22Rv1 (cell line): ENCODE measurements around the gene TRIM17.

Experiments used
- H3K27ac ChIP-seq: fragments of 450-650 bp; 2 replicates; pipeline ENCODE4 v1.5.1; 2017
- ZFX ChIP-seq: fragments of 450-650 bp; IDR thresholded peaks from 2 replicates; pipeline ENCODE4 v1.6.1; 2017; ENCODE audit warnings: antibody characterized with exemption, borderline replicate concordance
- TF ChIP-seq, protein P1 (sequence below): fragments of 450-650 bp; IDR thresholded peaks from 2 replicates; pipeline ENCODE4 v1.5.1; 2017; ENCODE audit warnings: mild to moderate bottlenecking

The TRIM17 gene

GRCh38 chr1:228369608-228370438 is 46.8 kb downstream of the TRIM17 start:
- H3K27ac ChIP-seq: no peak overlapping the region
- no peak for TF ChIP-seq ZFX
- TF ChIP-seq, protein P1, sequence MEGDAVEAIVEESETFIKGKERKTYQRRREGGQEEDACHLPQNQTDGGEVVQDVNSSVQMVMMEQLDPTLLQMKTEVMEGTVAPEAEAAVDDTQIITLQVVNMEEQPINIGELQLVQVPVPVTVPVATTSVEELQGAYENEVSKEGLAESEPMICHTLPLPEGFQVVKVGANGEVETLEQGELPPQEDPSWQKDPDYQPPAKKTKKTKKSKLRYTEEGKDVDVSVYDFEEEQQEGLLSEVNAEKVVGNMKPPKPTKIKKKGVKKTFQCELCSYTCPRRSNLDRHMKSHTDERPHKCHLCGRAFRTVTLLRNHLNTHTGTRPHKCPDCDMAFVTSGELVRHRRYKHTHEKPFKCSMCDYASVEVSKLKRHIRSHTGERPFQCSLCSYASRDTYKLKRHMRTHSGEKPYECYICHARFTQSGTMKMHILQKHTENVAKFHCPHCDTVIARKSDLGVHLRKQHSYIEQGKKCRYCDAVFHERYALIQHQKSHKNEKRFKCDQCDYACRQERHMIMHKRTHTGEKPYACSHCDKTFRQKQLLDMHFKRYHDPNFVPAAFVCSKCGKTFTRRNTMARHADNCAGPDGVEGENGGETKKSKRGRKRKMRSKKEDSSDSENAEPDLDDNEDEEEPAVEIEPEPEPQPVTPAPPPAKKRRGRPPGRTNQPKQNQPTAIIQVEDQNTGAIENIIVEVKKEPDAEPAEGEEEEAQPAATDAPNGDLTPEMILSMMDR: no peak

GRCh38 chr1:228368801-228369607 is 47.7 kb downstream of the TRIM17 start:
- H3K27ac ChIP-seq: no peak overlapping the region
- TF ChIP-seq ZFX: no peak
- TF ChIP-seq, protein P1: no peak

- H3K27ac ChIP-seq: no peak overlapping the region
- TF ChIP-seq, protein P1: no peak
Observed at GRCh38 chr1:228367798-228368791, 48.6 kb downstream of the TRIM17 start.

DNA sequence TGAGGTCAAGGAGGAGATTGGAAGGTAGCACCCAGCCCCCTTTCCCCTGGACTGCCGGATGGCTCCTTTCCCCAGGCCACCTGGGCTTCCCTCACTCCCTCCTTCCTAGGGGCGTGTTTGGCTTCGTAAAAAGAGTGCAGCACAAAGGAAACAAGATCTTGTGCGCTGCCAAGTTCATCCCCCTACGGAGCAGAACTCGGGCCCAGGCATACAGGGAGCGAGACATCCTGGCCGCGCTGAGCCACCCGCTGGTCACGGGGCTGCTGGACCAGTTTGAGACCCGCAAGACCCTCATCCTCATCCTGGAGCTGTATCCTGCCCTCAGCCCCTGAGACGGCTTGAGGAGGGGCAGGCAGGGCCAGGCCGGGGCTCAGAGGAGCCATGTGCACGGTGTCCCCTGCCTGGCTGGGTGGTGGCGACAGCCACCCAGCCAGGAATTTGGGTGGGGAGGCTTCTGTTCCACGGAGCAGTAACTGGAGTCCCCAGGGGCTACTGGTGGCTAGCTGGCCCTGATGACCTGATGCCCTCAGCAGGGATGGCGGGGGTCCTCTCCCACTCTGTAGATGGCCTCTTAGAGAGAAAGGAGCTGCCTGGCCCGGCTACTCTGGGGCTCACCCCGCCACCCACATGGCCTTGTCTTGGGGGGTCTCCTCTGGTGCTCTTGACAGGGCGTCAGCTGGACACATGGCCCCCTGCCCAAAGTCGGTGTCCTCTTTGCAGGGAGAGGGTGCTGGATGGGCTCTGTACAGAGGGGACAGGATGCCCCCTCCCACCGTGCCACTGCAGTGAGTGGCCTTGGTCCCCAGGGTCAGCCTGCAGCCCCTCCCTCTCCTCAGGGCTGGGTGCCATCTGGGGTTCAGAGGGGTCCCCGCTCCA is 49.6 kb downstream of the TRIM17 start:
- TF ChIP-seq ZFX: no peak
- TF ChIP-seq, protein P1: no peak
- H3K27ac ChIP-seq: no peak overlapping the region

DNA sequence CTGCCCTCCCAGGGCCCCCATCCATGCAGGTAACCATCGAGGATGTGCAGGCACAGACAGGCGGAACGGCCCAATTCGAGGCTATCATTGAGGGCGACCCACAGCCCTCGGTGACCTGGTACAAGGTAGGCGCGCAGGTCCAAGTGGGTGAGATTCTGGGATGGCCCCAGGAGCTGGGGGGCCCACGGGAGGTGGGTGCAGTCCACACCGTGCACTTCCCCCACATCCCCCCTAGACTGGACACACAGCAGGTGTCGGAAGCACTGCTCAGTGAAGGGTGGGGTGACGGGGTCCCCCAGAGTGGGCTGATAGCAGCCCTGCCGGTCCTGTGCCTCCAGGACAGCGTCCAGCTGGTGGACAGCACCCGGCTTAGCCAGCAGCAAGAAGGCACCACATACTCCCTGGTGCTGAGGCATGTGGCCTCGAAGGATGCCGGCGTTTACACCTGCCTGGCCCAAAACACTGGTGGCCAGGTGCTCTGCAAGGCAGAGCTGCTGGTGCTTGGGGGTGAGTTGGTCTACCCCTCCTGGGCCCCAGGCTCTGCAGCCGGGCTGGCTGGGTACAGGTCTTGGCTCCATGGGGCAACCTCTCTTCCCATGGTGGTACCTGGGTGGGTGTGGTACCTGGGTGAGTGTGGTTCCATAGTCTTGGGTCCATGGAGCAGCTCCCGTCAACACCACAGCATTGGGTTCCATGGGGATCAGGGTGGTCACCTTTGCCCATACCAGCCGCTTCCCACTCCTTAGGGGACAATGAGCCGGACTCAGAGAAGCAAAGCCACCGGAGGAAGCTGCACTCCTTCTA is 50.4 kb downstream of the TRIM17 start:
- TF ChIP-seq, protein P1: no peak
- no peak for TF ChIP-seq ZFX
- no peak overlapping the region for H3K27ac ChIP-seq
